ENCODE results near the gene MLNR.

MLNR gene, protein sequence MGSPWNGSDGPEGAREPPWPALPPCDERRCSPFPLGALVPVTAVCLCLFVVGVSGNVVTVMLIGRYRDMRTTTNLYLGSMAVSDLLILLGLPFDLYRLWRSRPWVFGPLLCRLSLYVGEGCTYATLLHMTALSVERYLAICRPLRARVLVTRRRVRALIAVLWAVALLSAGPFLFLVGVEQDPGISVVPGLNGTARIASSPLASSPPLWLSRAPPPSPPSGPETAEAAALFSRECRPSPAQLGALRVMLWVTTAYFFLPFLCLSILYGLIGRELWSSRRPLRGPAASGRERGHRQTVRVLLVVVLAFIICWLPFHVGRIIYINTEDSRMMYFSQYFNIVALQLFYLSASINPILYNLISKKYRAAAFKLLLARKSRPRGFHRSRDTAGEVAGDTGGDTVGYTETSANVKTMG

DNA sequence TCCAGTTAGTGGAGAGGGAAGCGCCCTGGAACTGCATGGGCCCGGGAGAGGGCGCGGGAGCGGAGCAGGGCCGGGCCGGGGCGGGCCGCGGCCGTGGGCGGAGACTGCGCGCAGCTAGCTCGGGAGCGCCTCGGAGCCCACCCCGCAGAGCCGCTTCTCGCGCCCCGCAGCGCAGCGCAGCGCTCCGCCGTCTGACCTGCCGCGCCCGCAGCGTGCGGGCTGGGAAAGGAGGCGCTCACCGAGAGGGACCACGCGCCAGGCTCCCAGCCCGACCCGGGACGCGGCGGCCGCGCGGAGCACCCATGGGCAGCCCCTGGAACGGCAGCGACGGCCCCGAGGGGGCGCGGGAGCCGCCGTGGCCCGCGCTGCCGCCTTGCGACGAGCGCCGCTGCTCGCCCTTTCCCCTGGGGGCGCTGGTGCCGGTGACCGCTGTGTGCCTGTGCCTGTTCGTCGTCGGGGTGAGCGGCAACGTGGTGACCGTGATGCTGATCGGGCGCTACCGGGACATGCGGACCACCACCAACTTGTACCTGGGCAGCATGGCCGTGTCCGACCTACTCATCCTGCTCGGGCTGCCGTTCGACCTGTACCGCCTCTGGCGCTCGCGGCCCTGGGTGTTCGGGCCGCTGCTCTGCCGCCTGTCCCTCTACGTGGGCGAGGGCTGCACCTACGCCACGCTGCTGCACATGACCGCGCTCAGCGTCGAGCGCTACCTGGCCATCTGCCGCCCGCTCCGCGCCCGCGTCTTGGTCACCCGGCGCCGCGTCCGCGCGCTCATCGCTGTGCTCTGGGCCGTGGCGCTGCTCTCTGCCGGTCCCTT lies at the start of gene MLNR:
TSS of gene MLNR (plus strand) at position 303 of the 820 bp plus-strand sequence. CDS start at position 303, 0 bp downstream.
- FAIRE-seq (no peak), DNase-seq (ENCODE audit: low spot score) (no peak)

GRCh38 chr13:49171359-49171758 lies 48.8 kb upstream of the MLNR start:
- DNase-seq (ENCODE audit: low spot score): no peak
- FAIRE-seq: no peak

- no peak for FAIRE-seq
- DNase-seq (ENCODE audit: low spot score): no peak
These were observed 36.3 kb upstream of the MLNR start for GRCh38 chr13:49183672-49184325.

- no peak for DNase-seq (ENCODE audit: low spot score)
- FAIRE-seq: no peak
These were observed 35.5 kb upstream of the MLNR start for GRCh38 chr13:49184621-49185020.

- no peak for DNase-seq (ENCODE audit: low spot score)
- FAIRE-seq: no peak
These were observed 34.9 kb upstream of the MLNR start for GRCh38 chr13:49185264-49185663.

GRCh38 chr13:49190901-49191300 lies 29.2 kb upstream of the MLNR start:
- no peak for FAIRE-seq
- DNase-seq (ENCODE audit: low spot score): no peak

- no peak for DNase-seq (ENCODE audit: low spot score)
- FAIRE-seq: no peak
These were observed 13.5 kb upstream of the MLNR start for GRCh38 chr13:49206641-49207040.

DNA sequence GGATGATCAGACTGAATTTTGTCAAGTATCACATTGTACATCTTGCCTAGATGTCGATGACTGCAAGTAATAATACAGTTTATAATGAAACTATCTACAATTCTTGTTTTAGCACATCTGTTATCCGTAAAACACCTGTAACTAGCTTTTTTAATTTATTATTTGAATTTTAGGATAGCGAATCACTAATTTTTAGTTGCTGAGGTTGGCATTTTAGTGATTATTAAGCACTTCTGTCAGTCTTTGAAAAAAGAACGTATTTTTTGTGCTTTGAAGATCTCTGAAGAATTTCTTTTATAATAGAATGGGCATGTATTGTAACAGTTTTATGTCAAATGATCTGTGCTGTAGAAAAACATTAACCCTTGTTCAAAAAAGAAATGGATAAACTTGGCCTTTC lies 11.5 kb upstream of the MLNR start:
- DNase-seq (ENCODE audit: low spot score) (no peak), FAIRE-seq (no peak)

DNA sequence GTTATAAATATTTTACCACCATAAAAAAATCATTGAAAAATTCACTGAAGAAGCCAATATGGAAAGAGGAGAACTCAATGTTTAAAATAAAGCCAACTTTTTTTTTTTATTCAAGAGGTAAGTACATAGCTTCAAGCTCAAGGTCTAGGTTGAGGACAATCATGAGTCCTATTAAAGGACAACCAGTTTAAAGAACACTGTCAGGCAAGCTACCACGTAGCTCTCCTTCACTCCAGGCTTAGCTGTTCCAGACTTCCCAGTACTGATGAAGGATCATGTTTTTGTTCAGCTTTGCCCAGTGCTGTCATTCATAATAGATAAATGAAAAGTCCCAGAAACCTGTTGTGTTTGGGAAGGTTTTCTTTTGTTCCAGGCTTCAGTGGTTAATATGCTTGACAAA lies 10.0 kb upstream of the MLNR start:
- DNase-seq (ENCODE audit: low spot score): no peak
- no peak for FAIRE-seq

DNA sequence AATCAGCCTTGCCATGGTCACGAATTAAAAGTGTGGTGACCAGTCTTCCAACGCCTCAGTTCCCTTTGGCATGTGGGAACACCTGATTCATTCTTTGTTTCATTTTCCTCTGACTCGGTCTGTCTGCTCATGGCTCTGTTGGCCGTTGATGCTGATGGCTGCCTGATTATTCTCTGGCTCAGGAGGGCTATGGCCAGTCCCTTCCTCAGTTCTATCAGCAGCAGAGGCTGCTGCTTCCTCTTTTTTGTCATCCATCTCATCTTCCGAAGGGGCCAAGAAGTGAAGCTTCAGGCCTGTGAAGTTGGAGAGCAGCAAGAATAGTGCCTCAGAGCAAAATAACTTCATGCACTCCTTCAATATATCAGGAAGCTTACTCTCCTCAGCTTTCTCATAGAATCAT lies 9.5 kb upstream of the MLNR start:
- FAIRE-seq: no peak
- DNase-seq (ENCODE audit: low spot score): no peak

DNA sequence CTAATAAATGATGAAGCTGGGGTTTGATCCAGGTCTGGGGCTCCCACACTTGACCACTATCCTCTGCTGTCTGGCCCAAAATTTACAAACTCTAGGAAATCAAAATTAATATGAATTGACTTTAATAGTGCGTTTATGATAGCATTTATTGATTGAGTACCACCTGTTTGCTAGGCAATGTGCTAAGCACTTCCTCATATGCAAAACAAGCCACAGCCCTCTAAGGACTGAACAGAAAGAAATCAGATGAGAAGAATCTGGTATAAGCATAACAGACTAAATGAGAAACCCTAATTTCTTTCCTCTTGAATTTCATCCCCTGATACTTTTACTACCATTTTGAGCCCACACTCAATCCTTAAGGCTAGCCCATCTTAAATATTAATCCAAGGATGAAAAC lies 6.6 kb upstream of the MLNR start:
- no peak for FAIRE-seq

DNA sequence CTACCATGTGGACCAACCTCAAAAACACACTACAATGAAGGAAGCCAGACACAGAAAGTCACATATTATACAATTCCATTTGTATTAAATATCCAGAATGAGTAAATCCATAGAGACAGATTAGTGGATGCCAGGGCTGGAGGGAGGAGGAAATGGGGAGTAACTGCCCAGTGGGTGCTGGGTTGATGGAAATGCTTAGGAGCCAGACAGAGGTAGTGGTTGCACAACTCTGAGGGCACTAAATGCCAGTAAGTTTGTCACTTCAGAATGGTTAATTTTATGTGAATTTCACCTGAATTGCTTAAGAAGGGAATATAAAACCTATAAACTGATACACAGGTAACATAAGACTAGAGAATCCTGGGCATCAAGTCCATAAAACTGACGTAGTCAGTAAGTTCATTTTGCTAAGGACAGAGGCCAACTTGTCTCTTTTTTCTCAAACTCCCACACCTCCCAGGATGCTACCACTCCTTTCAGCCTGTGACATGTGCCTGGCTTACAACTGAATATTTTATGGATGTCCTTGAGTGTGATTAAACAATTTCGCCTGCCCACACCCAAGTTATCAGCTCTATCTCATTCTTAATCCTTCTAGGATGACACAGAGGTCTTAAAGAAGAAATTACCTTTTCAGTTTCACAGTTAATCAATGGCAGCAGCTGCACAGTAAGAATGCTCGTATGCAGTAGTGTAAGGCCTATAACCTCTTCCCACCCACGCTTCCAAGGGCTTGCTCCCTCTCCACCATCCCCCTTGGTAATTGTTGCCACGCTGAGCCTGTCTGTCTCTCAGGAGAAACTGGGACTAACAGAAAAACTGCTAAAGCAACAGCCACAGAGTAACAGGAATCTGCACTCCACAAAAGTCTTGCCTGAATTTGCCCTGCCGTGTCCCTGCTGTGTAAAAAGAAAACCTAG lies 5.9 kb upstream of the MLNR start:
- FAIRE-seq (no peak), DNase-seq (ENCODE audit: low spot score) (no peak)

More for the DNA sequence above, 6.6 kb upstream of the MLNR start:
- DNase-seq (ENCODE audit: low spot score): no peak

- FAIRE-seq (no peak), DNase-seq (ENCODE audit: low spot score) (no peak)
These were observed 5.2 kb upstream of the MLNR start for GRCh38 chr13:49214917-49215376.

GRCh38 chr13:49216334-49216733 lies 3.8 kb upstream of the MLNR start:
- no peak for FAIRE-seq
- no peak for DNase-seq (ENCODE audit: low spot score)

DNA sequence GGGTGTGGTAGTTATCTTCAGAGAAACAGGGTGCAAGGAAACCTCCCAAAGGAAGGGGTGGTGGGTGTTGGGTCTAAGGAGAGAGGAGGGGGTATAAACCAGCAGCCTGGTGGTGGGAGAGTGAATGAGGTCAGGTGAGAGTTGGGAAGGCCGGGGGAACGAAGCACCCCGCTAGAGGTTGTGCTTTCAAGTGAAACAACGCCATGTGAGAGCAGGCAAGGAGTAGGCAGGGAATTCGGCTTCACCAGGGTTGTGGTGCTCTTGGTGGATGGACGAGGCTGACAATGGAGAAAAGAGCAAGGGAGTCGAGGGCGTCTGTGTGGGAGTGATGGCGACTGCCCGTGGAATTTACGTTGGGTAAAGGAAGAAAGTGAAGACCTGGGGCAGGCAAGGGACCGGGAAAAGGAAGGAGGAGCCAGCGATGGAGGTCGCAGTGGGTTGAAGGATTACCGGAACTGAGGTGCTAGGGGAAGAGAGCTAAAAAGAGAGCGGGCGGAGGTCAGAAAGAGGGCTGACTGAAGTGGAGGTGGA lies 2.1 kb upstream of the MLNR start:
- DNase-seq (ENCODE audit: low spot score) (no peak), FAIRE-seq (no peak)

DNA sequence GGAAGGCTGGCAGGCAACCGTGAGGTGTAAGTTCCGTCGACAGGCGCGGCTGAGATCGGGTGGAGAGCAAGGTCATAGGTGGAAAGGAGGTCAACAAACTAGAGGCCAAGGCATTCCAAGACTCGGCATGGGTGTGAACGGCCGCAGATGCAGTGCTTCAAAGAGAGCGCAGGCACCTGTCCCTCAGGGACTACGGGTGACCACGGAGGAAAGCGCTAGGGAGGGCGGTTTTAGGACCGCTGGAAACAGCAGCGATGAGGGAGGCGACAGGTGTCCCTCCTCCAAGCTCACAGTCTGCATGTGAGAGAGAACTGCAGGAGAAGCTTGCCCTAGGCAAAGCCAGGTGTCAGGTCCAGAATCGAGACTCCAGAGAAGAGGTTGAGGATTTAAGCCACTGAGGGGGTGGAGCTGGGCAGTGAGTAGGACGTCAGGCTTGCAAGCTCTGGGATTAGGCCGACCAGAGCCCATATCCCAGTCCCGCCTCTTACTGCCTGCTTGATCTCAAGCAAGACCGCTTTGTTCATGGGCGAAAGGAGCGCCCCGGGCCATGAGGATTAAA lies 1.6 kb upstream of the MLNR start:
- DNase-seq (ENCODE audit: low spot score) (no peak), FAIRE-seq (no peak)

DNA sequence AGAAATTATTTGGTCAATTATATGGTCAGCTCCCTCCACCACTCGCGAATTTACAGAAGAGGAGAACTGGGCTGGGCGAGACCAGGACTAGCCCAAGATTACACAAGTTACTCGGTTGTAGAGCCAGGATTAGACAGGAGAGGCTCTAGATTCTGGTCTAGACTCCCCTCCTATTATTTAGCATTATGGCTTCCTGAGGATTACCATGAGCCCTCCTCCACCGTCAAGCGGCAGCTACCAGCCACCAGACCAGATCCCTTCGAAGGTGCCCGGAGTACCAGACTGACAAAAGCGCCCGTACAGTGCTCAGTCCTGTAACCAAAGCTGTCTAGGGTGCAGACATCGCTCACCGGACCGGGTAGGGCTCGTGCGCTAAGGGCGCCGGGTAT lies 497 bp upstream of the MLNR start:
- FAIRE-seq (no peak), DNase-seq (ENCODE audit: low spot score) (no peak)

DNA sequence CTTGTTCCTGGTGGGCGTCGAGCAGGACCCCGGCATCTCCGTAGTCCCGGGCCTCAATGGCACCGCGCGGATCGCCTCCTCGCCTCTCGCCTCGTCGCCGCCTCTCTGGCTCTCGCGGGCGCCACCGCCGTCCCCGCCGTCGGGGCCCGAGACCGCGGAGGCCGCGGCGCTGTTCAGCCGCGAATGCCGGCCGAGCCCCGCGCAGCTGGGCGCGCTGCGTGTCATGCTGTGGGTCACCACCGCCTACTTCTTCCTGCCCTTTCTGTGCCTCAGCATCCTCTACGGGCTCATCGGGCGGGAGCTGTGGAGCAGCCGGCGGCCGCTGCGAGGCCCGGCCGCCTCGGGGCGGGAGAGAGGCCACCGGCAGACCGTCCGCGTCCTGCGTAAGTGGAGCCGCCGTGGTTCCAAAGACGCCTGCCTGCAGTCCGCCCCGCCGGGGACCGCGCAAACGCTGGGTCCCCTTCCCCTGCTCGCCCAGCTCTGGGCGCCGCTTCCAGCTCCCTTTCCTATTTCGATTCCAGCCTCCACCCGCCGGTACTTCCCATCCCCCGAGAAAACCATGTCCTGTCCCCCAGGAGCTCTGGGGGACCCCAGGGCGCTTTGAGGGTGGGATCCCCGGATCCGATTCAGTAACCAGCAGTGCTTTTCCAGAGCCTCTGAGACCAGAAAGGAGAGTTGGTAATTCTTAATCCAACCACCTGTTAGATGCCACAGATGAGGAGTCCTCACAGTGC lies 885 bp downstream of the MLNR start:
- FAIRE-seq (no peak), DNase-seq (ENCODE audit: low spot score) (no peak)

- FAIRE-seq: no peak
- DNase-seq (ENCODE audit: low spot score): no peak
These were observed 1.4 kb downstream of the MLNR start for GRCh38 chr13:49221590-49221965.

Measured in RCC 7860 (cell line).